HG02943 (cell line): ENCODE measurements around the gene MARVELD1.

Experiments
- ATAC-seq: cut with Tn5 transposase; IDR thresholded peaks from one replicate; pipeline ENCODE4 v1.9.1; 2021; ENCODE audit warnings: mild to moderate bottlenecking, low read depth, moderate library complexity; ENCODE audit not compliant: unreplicated experiment

MARVELD1 gene

GRCh38 chr10:97719602-97720001 is 6.1 kb downstream of the MARVELD1 start:
- ATAC-seq: no peak

GRCh38 chr10:97721871-97722780 is 8.6 kb downstream of the MARVELD1 start:
- ATAC-seq: no peak

GRCh38 chr10:97723001-97723400 is 9.5 kb downstream of the MARVELD1 start:
- no peak for ATAC-seq

GRCh38 chr10:97724341-97724941 is 10.9 kb downstream of the MARVELD1 start:
- no peak for ATAC-seq

GRCh38 chr10:97726636-97727178 is 13.2 kb downstream of the MARVELD1 start:
- ATAC-seq: no peak

- ATAC-seq: no peak
Measured at GRCh38 chr10:97729014-97729413, 15.5 kb downstream of the MARVELD1 start.

GRCh38 chr10:97731346-97732051 is 18.0 kb downstream of the MARVELD1 start:
- ATAC-seq: no peak

GRCh38 chr10:97732052-97732359 is 18.5 kb downstream of the MARVELD1 start:
- ATAC-seq: no peak

- no peak for ATAC-seq
Measured at GRCh38 chr10:97733256-97733655, 19.7 kb downstream of the MARVELD1 start.

- ATAC-seq: no peak
Measured at GRCh38 chr10:97734021-97734420, 20.5 kb downstream of the MARVELD1 start.

- ATAC-seq: peak; percentile 40
Measured at GRCh38 chr10:97736403-97736901, 22.9 kb downstream of the MARVELD1 start.

- ATAC-seq: peak; percentile 86
Measured at GRCh38 chr10:97736902-97737769, 23.6 kb downstream of the MARVELD1 start, which contains the start of gene ZFYVE27. TSS of gene ZFYVE27 (plus strand) at chr10:97737128. CDS start at chr10:97738478, 1,350 bp downstream.

- no peak for ATAC-seq
Measured at GRCh38 chr10:97737770-97738265, 24.3 kb downstream of the MARVELD1 start.

- ATAC-seq: no peak
Measured at GRCh38 chr10:97738616-97739015, 25.1 kb downstream of the MARVELD1 start.

GRCh38 chr10:97740613-97741012 is 27.1 kb downstream of the MARVELD1 start:
- no peak for ATAC-seq

GRCh38 chr10:97743169-97743943 is 29.8 kb downstream of the MARVELD1 start:
- ATAC-seq: no peak

- no peak for ATAC-seq
Measured at GRCh38 chr10:97744405-97745035, 31.0 kb downstream of the MARVELD1 start.

- ATAC-seq: no peak
Measured at GRCh38 chr10:97747573-97747972, 34.0 kb downstream of the MARVELD1 start.
